HG02588 (cell line): Measurements from ENCODE around the gene ZIC5.

Experiments
- ATAC-seq: cut with Tn5 transposase; IDR thresholded peaks from one replicate; pipeline ENCODE4 v1.9.1; 2021; ENCODE audit warnings: mild to moderate bottlenecking, moderate library complexity; ENCODE audit not compliant: unreplicated experiment

The ZIC5 gene

GRCh38 chr13:99941086-99941485 lies 30.5 kb downstream of the ZIC5 start:
- no peak for ATAC-seq

DNA sequence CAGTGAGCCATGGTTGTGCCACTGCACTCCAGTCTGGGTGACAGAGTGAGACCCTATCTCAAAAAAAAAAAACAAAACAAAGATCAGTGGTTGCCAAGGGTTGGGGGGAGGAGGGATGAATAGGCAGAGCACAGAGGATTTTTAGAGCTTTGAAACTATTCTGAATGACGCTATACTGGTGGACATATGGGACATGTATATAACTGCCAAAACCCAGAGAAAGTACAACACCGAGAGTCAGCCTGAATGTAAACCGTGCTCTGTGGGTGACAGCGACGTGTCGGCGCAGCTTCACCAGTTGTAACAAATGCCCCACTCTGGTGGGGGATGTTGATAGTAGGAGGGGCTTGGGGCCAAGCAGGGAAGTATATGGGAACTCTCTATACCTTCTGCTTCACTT lies 32.9 kb downstream of the ZIC5 start:
- no peak for ATAC-seq

DNA sequence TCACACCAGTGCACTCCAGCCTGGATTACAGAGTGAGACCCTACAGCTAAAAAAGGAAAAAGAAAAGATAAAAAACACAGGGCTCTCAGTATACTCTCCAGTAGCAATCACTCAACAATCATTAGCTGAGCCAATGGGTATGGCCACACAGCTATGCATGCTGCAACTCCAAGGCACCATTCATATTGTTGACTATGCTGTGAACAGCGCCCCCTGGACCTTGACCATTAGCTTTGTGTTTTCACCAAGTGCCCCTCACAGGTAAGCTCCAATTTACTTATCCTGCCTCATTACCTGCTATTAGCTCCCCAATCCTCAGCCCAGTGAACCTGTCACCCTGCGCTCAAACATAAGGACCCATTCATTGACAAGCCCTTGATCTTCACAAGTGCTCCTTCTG lies 35.8 kb downstream of the ZIC5 start:
- ATAC-seq, result no peak

DNA sequence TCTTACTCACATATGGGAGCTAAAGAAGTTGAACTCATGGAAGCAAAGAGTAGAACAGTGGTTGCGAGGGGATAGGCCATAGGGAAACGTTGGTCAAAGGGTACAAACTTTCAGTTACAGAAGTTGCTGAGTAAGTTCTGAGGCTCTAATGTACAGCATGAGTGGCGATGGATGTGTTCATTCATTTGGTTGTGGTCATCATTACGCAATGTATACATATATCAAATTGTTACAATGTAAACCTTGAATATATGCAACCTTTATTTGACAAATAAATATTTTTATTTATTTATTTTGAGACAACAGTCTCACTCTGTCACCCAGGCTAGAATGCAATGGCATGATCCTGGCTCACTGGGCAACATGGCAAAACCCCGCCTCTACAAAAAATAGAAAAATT lies 38.7 kb downstream of the ZIC5 start:
- no peak for ATAC-seq

- no peak for ATAC-seq
Measured at GRCh38 chr13:99930925-99931324, 40.6 kb downstream of the ZIC5 start.

GRCh38 chr13:99929866-99930265 lies 41.7 kb downstream of the ZIC5 start:
- ATAC-seq, result no peak

GRCh38 chr13:99926014-99926731 lies 45.4 kb downstream of the ZIC5 start:
- no peak for ATAC-seq

GRCh38 chr13:99923877-99924582 lies 47.5 kb downstream of the ZIC5 start:
- ATAC-seq, result no peak

DNA sequence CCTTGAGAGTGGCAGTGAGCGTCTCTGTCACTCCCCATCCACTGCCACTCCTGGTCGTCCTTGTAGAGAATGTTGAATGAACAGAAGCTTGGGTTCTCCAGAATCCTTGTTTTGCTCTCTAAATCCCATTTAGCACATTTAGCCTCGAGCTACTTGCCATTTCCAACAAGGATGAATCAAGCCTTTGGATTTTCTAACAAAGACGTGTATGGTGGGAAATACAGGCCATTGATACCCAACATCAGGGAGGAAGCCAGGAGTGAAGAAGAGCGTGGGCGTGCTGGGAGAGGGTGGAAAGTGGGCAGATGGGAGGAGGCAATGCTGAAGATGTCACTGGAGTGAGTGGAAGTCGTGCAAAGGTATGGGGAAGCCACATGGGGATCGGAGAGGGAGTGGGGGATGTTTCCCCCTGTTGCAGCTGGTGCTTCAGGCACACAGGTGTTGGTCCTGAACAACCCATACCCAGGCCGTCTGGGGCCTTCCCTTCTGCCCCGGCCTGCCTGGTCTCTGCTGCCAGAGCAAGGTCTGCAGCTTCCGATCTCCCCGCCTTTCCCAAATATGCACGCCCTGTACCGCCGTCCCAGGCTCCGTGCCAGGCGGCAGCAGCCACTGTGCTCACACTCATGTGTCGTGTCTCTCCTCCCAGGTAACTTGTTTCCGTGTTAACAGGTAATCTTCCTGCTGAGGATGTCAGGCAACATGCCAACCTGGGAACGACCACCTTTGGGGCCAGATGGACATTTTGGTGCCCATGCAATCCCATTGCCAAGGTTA lies 48.7 kb downstream of the ZIC5 start:
- ATAC-seq, result no peak

DNA sequence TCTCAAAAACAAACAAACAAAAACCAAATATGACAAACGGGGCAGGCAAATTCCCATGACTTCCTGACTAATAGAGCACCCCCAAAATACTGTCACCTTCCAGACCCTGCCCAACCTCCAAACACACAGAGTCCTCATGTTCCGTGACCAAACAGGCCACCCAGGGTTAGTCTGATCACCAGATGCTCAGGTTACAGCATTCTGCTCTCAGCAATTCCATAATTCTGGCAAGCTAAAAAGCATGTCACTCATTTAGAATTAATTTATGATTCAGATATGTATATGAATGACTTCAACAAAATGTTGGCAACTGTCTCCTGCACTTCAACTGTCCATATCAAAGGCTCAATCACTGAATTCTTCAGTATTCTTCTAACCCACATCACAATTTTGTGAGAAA lies 52.4 kb downstream of the ZIC5 start:
- no peak for ATAC-seq

- peak; percentile 62 for ATAC-seq
Measured at GRCh38 chr13:99916366-99917103, 55.0 kb downstream of the ZIC5 start.

DNA sequence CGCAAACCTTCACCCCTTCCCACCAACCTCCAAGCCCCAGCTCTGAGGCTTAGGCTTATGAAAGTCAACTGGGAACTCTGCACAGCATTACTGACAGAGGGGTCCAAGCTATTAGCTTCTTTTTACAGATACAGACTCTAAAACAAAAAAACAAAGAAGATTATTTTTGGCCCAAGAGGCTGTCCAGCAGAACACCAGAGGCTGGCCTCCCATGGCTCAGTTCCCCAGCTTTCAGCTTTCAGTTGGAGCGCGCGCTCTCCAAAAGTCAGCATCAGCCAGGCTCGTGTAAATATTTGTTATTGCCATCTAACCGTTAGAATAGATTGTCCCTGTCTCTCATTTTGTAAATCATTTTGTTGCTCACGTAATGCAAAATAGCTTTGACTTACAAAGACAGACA lies 58.4 kb downstream of the ZIC5 start:
- ATAC-seq, result no peak
